Measurements from ENCODE around the gene PIGX. TPM values are rescaled to one million over a fixed set of nuclear protein-coding genes. Genes with fewer than 3 reads are reported as not detected.
"Not testable (repeated sequence)": the region's sequence is repeated elsewhere in the genome, so short reads cannot be mapped to it uniquely, and the experiment has no call there.

PIGX gene
- total RNA-seq, 1 donor from 2014 or later: 21.8 TPM

DNA sequence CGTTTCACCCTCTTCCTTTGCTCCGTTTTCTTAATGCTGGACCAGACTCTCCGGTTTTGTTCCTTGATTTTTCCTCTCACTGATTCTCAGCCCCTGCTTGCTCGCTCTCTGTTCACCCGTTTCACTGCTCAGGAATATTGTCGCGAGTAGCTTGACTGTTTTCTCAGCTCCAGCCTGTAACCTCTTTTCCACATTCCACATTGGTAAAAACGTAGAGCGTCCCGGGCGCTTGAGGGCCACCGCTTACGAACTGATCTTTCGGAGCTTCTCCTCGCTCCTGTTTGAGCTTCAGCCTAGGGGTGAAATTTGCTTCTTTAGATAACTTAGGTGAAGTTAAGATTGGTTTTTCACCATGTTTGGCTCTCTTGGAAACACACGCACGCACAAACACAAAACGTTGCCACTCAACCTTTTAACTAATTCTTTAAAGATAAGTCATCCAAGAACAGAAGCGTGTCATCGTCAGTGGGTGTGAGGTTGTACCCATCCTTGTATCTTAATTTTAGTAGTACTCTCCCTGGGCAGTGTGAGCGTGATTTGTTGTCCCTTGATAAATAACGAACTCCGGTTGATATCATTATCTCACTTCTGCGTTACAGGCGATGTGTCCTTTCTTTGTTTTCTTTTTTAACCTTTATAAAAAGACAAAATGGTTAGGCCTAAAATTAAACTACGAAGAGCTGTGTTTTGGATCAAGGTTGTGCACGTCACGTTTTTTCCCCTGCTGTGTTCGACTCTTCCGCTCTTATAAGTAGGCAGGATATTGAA lies 28.5 kb downstream of the PIGX start:
- ChIA-PET CTCF (interaction anchor here (1.4 kb wide), 1 partner anchor 131 kb away, joined by 5 read pairs; no protein-coding TSS in a partner anchor), POLR2A (interaction anchor here (0.6 to 2.7 kb wide), 20 partner anchors 17 to 832 kb away, joined by 3 to 44 read pairs (median 6); partner anchors contain the start of genes CEP19, DLG1, FBXO45 and NCBP2)
- no peaks in the 10 kb centered on the region for H3K27me3 Mint-ChIP-seq
- intact Hi-C loops (cut with micrococcal nuclease): loop anchor here (1.0 to 5.0 kb wide), 6 partner anchors 9 to 238 kb away; partner anchors contain the start of genes FBXO45, RNF168, SENP5 and WDR53
- DNase-seq (no peak), ATAC-seq (ENCODE audit: low read depth) (no peak)
- TF ChIP-seq CTCF (IDR thresholded peaks at IDR 0.05): no peak
- no peaks in the 10 kb centered on the region for H3K9me3 Mint-ChIP-seq
- H3K4me1 Mint-ChIP-seq: peaks cover 36% of the 10 kb centered on the region
- peak overlapping the region; percentile 100 for H3K4me3 Mint-ChIP-seq
- peaks cover 16% of the 10 kb centered on the region for H3K36me3 Mint-ChIP-seq (ENCODE audit: low read depth)
- H3K27ac Mint-ChIP-seq: peak overlapping the region; percentile 99

GRCh38 chr3:196741249-196741889 lies 29.2 kb downstream of the PIGX start:
- ATAC-seq (ENCODE audit: low read depth): no peak
- H3K27me3 Mint-ChIP-seq: no peaks in the 10 kb centered on the region
- ChIA-PET POLR2A (interaction anchor here (1.7 to 2.7 kb wide), 4 partner anchors 29 to 173 kb away, joined by 8 to 44 read pairs (median 14); partner anchors contain the start of genes CEP19, FBXO45, NRROS and PIGX), CTCF (interaction anchor here (1.4 kb wide), 1 partner anchor 132 kb away, joined by 5 read pairs; no protein-coding TSS in a partner anchor)
- peaks cover 37% of the 10 kb centered on the region for H3K4me1 Mint-ChIP-seq
- intact Hi-C loops (cut with micrococcal nuclease): loop anchor here (2.0 to 5.0 kb wide), 4 partner anchors 39 to 239 kb away; partner anchors contain the start of genes FBXO45, RNF168, SENP5 and WDR53
- no peaks in the 10 kb centered on the region for H3K9me3 Mint-ChIP-seq
- no peak for TF ChIP-seq CTCF (IDR thresholded peaks at IDR 0.05)
- H3K27ac Mint-ChIP-seq: peak overlapping the region; percentile 99
- no peak for DNase-seq
- H3K36me3 Mint-ChIP-seq (ENCODE audit: low read depth): peaks cover 19% of the 10 kb centered on the region
- peak overlapping the region; percentile 100 for H3K4me3 Mint-ChIP-seq

- H3K27ac Mint-ChIP-seq; H3K27me3 Mint-ChIP-seq; H3K9me3 Mint-ChIP-seq; CTCF ChIA-PET; ATAC-seq (ENCODE audit: low read depth); H3K4me3 Mint-ChIP-seq; DNase-seq: not testable (repeated sequence)
- POLR2A ChIA-PET: interaction anchor here (1.0 kb wide), 1 partner anchor 199 kb away, joined by 3 read pairs; the partner anchor contains the start of gene NCBP2
- intact Hi-C loops (cut with micrococcal nuclease): loop anchor here (5.0 kb wide), 2 partner anchors 41 to 124 kb away; partner anchors contain the start of gene SENP5
- Mint-ChIP-seq H3K4me1 (peaks cover 48% of the 10 kb centered on the region), H3K36me3 (ENCODE audit: low read depth) (peaks cover 31% of the 10 kb centered on the region)
These were observed 31.4 kb downstream of the PIGX start for GRCh38 chr3:196743569-196743968.

- Mint-ChIP-seq H3K27me3 (no peaks in the 10 kb centered on the region), H3K36me3 (ENCODE audit: low read depth) (peaks cover 52% of the 10 kb centered on the region), H3K27ac (peak overlapping the region; percentile 65), H3K4me1 (peaks cover 49% of the 10 kb centered on the region), H3K9me3 (no peaks in the 10 kb centered on the region), H3K4me3 (peak overlapping the region; percentile 2)
- intact Hi-C loops (cut with micrococcal nuclease): loop anchor here (1.0 kb wide), 1 partner anchor 9 kb away; no protein-coding TSS in a partner anchor
- ChIA-PET CTCF (no interaction called here), POLR2A (interaction anchor here (0.7 to 1.2 kb wide), 2 partner anchors 10 to 201 kb away, joined by 3 to 5 read pairs; partner anchors contain the start of gene PAK2)
- DNase-seq (no peak), ATAC-seq (ENCODE audit: low read depth) (peak; percentile 78)
- TF ChIP-seq CTCF (IDR thresholded peaks at IDR 0.05): no peak
These were observed 36.9 kb downstream of the PIGX start for GRCh38 chr3:196749125-196749524.

- no peak for DNase-seq
- ATAC-seq (ENCODE audit: low read depth): no peak
- Mint-ChIP-seq H3K4me3 (no peak overlapping the region), H3K4me1 (peaks cover 48% of the 10 kb centered on the region), H3K36me3 (ENCODE audit: low read depth) (peaks cover 75% of the 10 kb centered on the region), H3K27ac (no peak overlapping the region), H3K9me3 (peaks cover 8% of the 10 kb centered on the region), H3K27me3 (no peaks in the 10 kb centered on the region)
- POLR2A ChIA-PET: no interaction called here
- CTCF ChIA-PET: no interaction called here
- intact Hi-C loops (cut with micrococcal nuclease): no loop called here
- no peak for TF ChIP-seq CTCF (IDR thresholded peaks at IDR 0.05)
These were observed 41.0 kb downstream of the PIGX start for GRCh38 chr3:196753201-196753600.

Measured in activated B cell treated with CpG ODN at 0.5 μM for 24 hours (primary cell).